HG02623 (cell line): ENCODE data around the gene KLF18.
"Not testable (repeated sequence)": the region's sequence is repeated elsewhere in the genome, so short reads cannot be mapped to it uniquely, and the experiment has no call there.

ENCODE experiments used
- ATAC-seq: cut with Tn5 transposase; IDR thresholded peaks from one replicate; pipeline ENCODE4 v1.9.1; 2021; ENCODE audit warnings: moderate library complexity; ENCODE audit not compliant: unreplicated experiment

The KLF18 gene

GRCh38 chr1:44120398-44120949, 21.0 kb downstream of the KLF18 start:
- ATAC-seq, result no peak

- no peak for ATAC-seq
These were observed 21.9 kb downstream of the KLF18 start for GRCh38 chr1:44119525-44119924.

- ATAC-seq, result no peak
These were observed 22.7 kb downstream of the KLF18 start, which contains the start of gene KLF17 for GRCh38 chr1:44118682-44119081. Gene KLF17, plus strand, starts transcription at chr1:44118821. Its CDS starts 87 bp downstream, at chr1:44118908.

GRCh38 chr1:44117272-44117671, 24.2 kb downstream of the KLF18 start:
- not testable (repeated sequence) for ATAC-seq

- no peak for ATAC-seq
These were observed 27.3 kb downstream of the KLF18 start for GRCh38 chr1:44114098-44114497.

- no peak for ATAC-seq
These were observed 28.3 kb downstream of the KLF18 start for GRCh38 chr1:44113095-44113609.

- ATAC-seq, result no peak
These were observed 28.9 kb downstream of the KLF18 start for GRCh38 chr1:44112486-44112885.

- no peak for ATAC-seq
These were observed 29.6 kb downstream of the KLF18 start for GRCh38 chr1:44111861-44112260.

GRCh38 chr1:44110916-44111315, 30.5 kb downstream of the KLF18 start:
- ATAC-seq, result no peak

- no peak for ATAC-seq
These were observed 32.5 kb downstream of the KLF18 start for GRCh38 chr1:44108971-44109370.

GRCh38 chr1:44108241-44108640, 33.2 kb downstream of the KLF18 start:
- no peak for ATAC-seq

- no peak for ATAC-seq
These were observed 35.6 kb downstream of the KLF18 start for GRCh38 chr1:44105810-44106209.

GRCh38 chr1:44103270-44104131, 37.9 kb downstream of the KLF18 start:
- no peak for ATAC-seq

GRCh38 chr1:44101328-44101727, 40.1 kb downstream of the KLF18 start:
- ATAC-seq, result no peak

GRCh38 chr1:44100183-44100868, 41.1 kb downstream of the KLF18 start:
- ATAC-seq, result no peak

GRCh38 chr1:44094047-44094446, 47.4 kb downstream of the KLF18 start:
- no peak for ATAC-seq

- ATAC-seq, result no peak
These were observed 50.8 kb downstream of the KLF18 start for GRCh38 chr1:44090429-44091252.

GRCh38 chr1:44089371-44090048, 51.9 kb downstream of the KLF18 start:
- ATAC-seq, result no peak
